Muscle layer of duodenum (tissue), 2 donors: ENCODE data around the gene DNPEP.
"Not testable (repeated sequence)": the region's sequence is repeated elsewhere in the genome, so short reads cannot be mapped to it uniquely, and the experiment has no call there.

Experiments
- H3K27ac ChIP-seq: one replicate; pipeline ENCODE4 v1.7.0; 2013; ENCODE audit warnings: mild to moderate bottlenecking, low read length
- H3K27me3 ChIP-seq: one replicate; pipeline ENCODE4 v1.7.0; 2013; ENCODE audit warnings: low read depth, mild to moderate bottlenecking, control low read depth, low read length
- H3K36me3 ChIP-seq, 2 donors: one replicate each; pipeline ENCODE4 v1.7.0; 2013; ENCODE audit warnings: low read length in 2 of 2, control low read depth in 1 of 2, mild to moderate bottlenecking in 1 of 2; ENCODE audit not compliant: insufficient read depth in 2 of 2, control insufficient read depth in 1 of 2
- H3K4me1 ChIP-seq, 2 donors: one replicate each; pipeline ENCODE4 v1.7.0; 2013; ENCODE audit warnings: low read length in 2 of 2, mild to moderate bottlenecking in 2 of 2, control low read depth in 1 of 2, moderate library complexity in 1 of 2; ENCODE audit not compliant: insufficient read depth in 2 of 2, control insufficient read depth in 1 of 2
- H3K4me3 ChIP-seq, 2 donors: one replicate each; pipeline ENCODE4 v1.7.0; 2013; ENCODE audit warnings: low read length in 2 of 2, low read depth in 1 of 2, mild to moderate bottlenecking in 1 of 2
- H3K9me3 ChIP-seq, 2 donors: one replicate each; pipeline ENCODE4 v1.7.0; 2013; ENCODE audit warnings: low read length in 2 of 2, control low read depth in 1 of 2, mild to moderate bottlenecking in 1 of 2; ENCODE audit not compliant: control insufficient read depth in 1 of 2
- donor health status: healthy.

The DNPEP gene

GRCh38 chr2:219417374-219417773, 29.7 kb upstream of the DNPEP start:
- Histone ChIP-seq H3K27me3 (peaks cover 9% of the 10 kb centered on the region), H3K36me3 (peaks cover 4 to 5% of the 10 kb centered on the region in 2 donors), H3K27ac (peak overlapping the region; percentile 90), H3K9me3 (no peaks in the 10 kb centered on the region), H3K4me3 (peak overlapping the region in 1 of 2 donors; percentile 32), H3K4me1 (no peaks in the 10 kb centered on the region)

- peak overlapping the region in 1 of 2 donors; percentile 32 for H3K4me3 ChIP-seq
- H3K27me3 ChIP-seq: peaks cover 9% of the 10 kb centered on the region
- H3K36me3 ChIP-seq: peaks cover 1 to 5% of the 10 kb centered on the region in 2 donors
- H3K4me1 ChIP-seq: no peaks in the 10 kb centered on the region
- peak overlapping the region; percentile 90 for H3K27ac ChIP-seq
- H3K9me3 ChIP-seq: no peaks in the 10 kb centered on the region
Observed at GRCh38 chr2:219416938-219417337, 29.2 kb upstream of the DNPEP start.

- H3K27ac ChIP-seq: peak overlapping the region; percentile 90
- peaks cover 9% of the 10 kb centered on the region for H3K27me3 ChIP-seq
Observed at GRCh38 chr2:219416235-219416602, 28.5 kb upstream of the DNPEP start.

GRCh38 chr2:219415580-219416234, 28.0 kb upstream of the DNPEP start:
- H3K9me3 ChIP-seq: no peaks in the 10 kb centered on the region
- no peak overlapping the region for H3K4me3 ChIP-seq
- peaks cover 0 to under 1% of the 10 kb centered on the region in 2 donors for H3K36me3 ChIP-seq
- peak overlapping the region; percentile 90 for H3K27ac ChIP-seq
- H3K27me3 ChIP-seq: peaks cover 9% of the 10 kb centered on the region
- H3K4me1 ChIP-seq: no peaks in the 10 kb centered on the region

More at GRCh38 chr2:219416235-219416602, 28.5 kb upstream of the DNPEP start:
- peaks cover 0 to 5% of the 10 kb centered on the region in 2 donors for H3K36me3 ChIP-seq
- no peak overlapping the region for H3K4me3 ChIP-seq
- H3K4me1 ChIP-seq: no peaks in the 10 kb centered on the region
- H3K9me3 ChIP-seq: no peaks in the 10 kb centered on the region

- Histone ChIP-seq H3K27ac (peak overlapping the region; percentile 90), H3K9me3 (no peaks in the 10 kb centered on the region), H3K4me3 (no peak overlapping the region), H3K36me3 (no peaks in the 10 kb centered on the region), H3K4me1 (no peaks in the 10 kb centered on the region), H3K27me3 (peaks cover 9% of the 10 kb centered on the region)
Observed at GRCh38 chr2:219414857-219415256, 27.1 kb upstream of the DNPEP start.

GRCh38 chr2:219410390-219410789, 22.7 kb upstream of the DNPEP start:
- Histone ChIP-seq H3K4me3 (peak overlapping the region in 1 of 2 donors; percentile 17), H3K4me1 (no peaks in the 10 kb centered on the region), H3K9me3 (no peaks in the 10 kb centered on the region), H3K27me3 (no peaks in the 10 kb centered on the region), H3K36me3 (no peaks in the 10 kb centered on the region), H3K27ac (peak overlapping the region; percentile 92)

- H3K27me3 ChIP-seq: no peaks in the 10 kb centered on the region
- H3K36me3 ChIP-seq: no peaks in the 10 kb centered on the region
- H3K4me1 ChIP-seq: no peaks in the 10 kb centered on the region
- H3K9me3 ChIP-seq: no peaks in the 10 kb centered on the region
- H3K4me3 ChIP-seq: peak overlapping the region in 1 of 2 donors; percentile 17
- peak overlapping the region; percentile 92 for H3K27ac ChIP-seq
Observed at GRCh38 chr2:219409619-219410018, 21.9 kb upstream of the DNPEP start.

- Histone ChIP-seq H3K27ac (peak overlapping the region; percentile 92), H3K4me1 (no peaks in the 10 kb centered on the region), H3K27me3 (no peaks in the 10 kb centered on the region), H3K4me3 (peak overlapping the region in 1 of 2 donors; percentile 17), H3K36me3 (no peaks in the 10 kb centered on the region), H3K9me3 (no peaks in the 10 kb centered on the region)
Observed at GRCh38 chr2:219408631-219409030, 20.9 kb upstream of the DNPEP start.

GRCh38 chr2:219408204-219408603, 20.5 kb upstream of the DNPEP start:
- Histone ChIP-seq H3K36me3 (no peaks in the 10 kb centered on the region), H3K27ac (peak overlapping the region; percentile 92), H3K4me1 (peaks cover 0 to 2% of the 10 kb centered on the region in 2 donors), H3K9me3 (no peaks in the 10 kb centered on the region), H3K4me3 (peak overlapping the region in 1 of 2 donors; percentile 17), H3K27me3 (no peaks in the 10 kb centered on the region)

GRCh38 chr2:219407343-219407742, 19.6 kb upstream of the DNPEP start:
- not testable (repeated sequence) for H3K27me3 ChIP-seq, H3K36me3 ChIP-seq, H3K9me3 ChIP-seq, H3K4me1 ChIP-seq, H3K4me3 ChIP-seq
- H3K27ac ChIP-seq: peak overlapping the region; percentile 92

- peaks cover 0 to 8% of the 10 kb centered on the region in 2 donors for H3K4me1 ChIP-seq
Observed at GRCh38 chr2:219406861-219407230, 19.1 kb upstream of the DNPEP start.

More at GRCh38 chr2:219406861-219407230, 19.1 kb upstream of the DNPEP start:
- H3K9me3 ChIP-seq: no peaks in the 10 kb centered on the region
- no peaks in the 10 kb centered on the region for H3K36me3 ChIP-seq
- H3K27me3 ChIP-seq: no peaks in the 10 kb centered on the region
- peak overlapping the region; percentile 92 for H3K27ac ChIP-seq
- H3K4me3 ChIP-seq: peak overlapping the region in 1 of 2 donors; percentile 30
